ENCODE data around the gene VWC2. TPM values are rescaled to one million over a fixed set of nuclear protein-coding genes. Genes with fewer than 3 reads are reported as not detected.
"Not testable (repeated sequence)": the region's sequence is repeated elsewhere in the genome, so short reads cannot be mapped to it uniquely, and the experiment has no call there.

The VWC2 gene
- total RNA-seq, 1 donor from 2014 or later = not detected

DNA sequence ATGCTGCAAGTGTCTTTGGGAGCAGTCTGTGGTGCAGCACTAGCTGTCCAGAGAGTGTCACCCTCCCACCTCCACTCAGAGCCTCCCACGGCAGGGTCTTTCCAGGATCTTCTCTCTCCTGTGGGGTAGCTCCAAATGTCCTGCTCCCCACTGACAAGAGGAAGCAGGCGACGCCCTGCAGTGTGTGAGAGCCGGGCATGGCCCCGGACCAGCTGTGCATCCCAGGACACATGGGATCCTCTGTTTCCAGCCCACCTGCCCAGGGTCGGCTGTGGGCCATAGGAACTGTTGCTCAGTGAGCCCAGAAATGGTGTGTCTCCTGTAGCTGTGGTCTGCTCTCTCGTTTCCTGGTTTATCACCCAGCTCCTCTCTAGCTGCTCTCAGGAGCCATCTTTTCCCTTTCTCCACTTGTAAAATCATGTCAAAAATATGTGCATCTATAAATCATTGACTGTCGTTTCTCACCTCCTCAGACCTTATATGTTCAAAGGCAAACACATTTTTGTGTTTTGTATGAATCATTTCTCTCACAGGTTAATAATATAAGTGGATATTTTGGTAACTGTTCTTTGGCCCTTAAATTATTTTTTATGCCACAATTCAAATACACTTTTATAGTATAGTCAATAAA, 74.9 kb downstream of the VWC2 start:
- Mint-ChIP-seq H3K27ac (ENCODE audit: unreplicated experiment) (no peak overlapping the region), H3K36me3 (ENCODE audit: unreplicated experiment) (no peaks in the 10 kb centered on the region), H3K27me3 (ENCODE audit: unreplicated experiment) (no peaks in the 10 kb centered on the region), H3K9me3 (ENCODE audit: unreplicated experiment) (no peaks in the 10 kb centered on the region), H3K4me1 (ENCODE audit: unreplicated experiment) (no peaks in the 10 kb centered on the region), H3K4me3 (ENCODE audit: unreplicated experiment) (no peak overlapping the region)
- TF ChIP-seq CTCF (IDR thresholded peaks at IDR 0.05) = no peak
- no peak for DNase-seq (ENCODE audit: extremely low spot score, unreplicated experiment)

DNA sequence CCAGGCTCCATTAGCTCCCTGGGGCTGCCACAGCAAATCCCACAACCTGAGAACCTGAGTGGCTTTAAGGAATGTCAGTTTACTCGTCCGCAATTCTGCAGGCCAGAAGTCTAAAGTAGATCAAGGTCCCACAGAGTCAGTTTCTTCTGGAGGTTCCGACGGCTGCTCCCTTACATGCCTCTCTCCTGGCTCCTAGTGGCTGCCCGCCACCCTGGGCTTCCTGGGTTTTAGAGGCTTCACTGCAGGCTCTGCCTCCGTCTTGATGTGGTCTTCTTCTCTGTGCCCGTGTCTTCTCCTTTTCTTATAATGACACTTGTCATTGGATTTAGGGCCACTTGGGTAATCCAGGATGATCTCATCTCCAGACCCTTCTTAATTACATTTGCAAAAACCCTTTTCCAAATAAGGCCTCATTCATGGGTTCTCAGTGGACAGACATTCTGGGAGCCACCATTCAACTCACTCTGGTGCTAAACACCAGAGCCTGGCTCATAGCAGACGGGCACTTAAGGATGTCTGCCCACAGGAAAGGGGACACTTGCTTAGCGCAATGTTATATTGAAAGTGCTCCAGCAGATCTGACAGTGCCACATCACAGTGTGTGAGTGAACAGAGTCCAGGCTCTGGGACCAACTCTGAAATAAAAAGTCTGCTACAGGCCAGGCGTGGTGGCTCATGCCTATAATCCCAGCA, 77.6 kb downstream of the VWC2 start:
- Mint-ChIP-seq H3K36me3 (ENCODE audit: unreplicated experiment) (no peaks in the 10 kb centered on the region), H3K4me1 (ENCODE audit: unreplicated experiment) (no peaks in the 10 kb centered on the region), H3K4me3 (ENCODE audit: unreplicated experiment) (no peak overlapping the region), H3K9me3 (ENCODE audit: unreplicated experiment) (no peaks in the 10 kb centered on the region), H3K27me3 (ENCODE audit: unreplicated experiment) (no peaks in the 10 kb centered on the region), H3K27ac (ENCODE audit: unreplicated experiment) (no peak overlapping the region)
- no peak for DNase-seq (ENCODE audit: extremely low spot score, unreplicated experiment)
- TF ChIP-seq CTCF (IDR thresholded peaks at IDR 0.05) = no peak

DNA sequence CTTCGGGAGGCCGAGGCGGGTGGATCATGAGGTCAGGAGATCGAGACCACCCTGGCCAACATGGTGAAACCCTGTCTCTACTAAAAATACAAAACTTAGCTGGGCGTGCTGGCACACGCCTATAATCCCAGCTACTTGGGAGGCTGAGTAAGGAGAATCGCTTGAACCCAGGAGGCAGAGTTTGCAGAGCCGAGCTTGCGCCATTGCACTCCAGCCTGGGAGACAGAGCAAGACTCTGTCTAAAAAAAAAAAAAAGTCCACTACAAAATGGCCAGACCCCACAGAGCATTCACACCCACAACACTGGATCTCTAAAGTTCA, 78.1 kb downstream of the VWC2 start:
- not testable (repeated sequence) for H3K9me3 Mint-ChIP-seq (ENCODE audit: unreplicated experiment); H3K27ac Mint-ChIP-seq (ENCODE audit: unreplicated experiment); H3K4me3 Mint-ChIP-seq (ENCODE audit: unreplicated experiment); DNase-seq (ENCODE audit: extremely low spot score, unreplicated experiment); H3K36me3 Mint-ChIP-seq (ENCODE audit: unreplicated experiment); H3K27me3 Mint-ChIP-seq (ENCODE audit: unreplicated experiment); H3K4me1 Mint-ChIP-seq (ENCODE audit: unreplicated experiment)

GRCh38 chr7:49852619-49853462, 79.4 kb downstream of the VWC2 start:
- peaks cover 4% of the 10 kb centered on the region for H3K9me3 Mint-ChIP-seq (ENCODE audit: unreplicated experiment)
- no peaks in the 10 kb centered on the region for H3K27me3 Mint-ChIP-seq (ENCODE audit: unreplicated experiment)
- no peak overlapping the region for H3K4me3 Mint-ChIP-seq (ENCODE audit: unreplicated experiment)
- peak; percentile 67 for TF ChIP-seq CTCF (IDR thresholded peaks at IDR 0.05)
- DNase-seq (ENCODE audit: extremely low spot score, unreplicated experiment) = no peak
- no peaks in the 10 kb centered on the region for H3K4me1 Mint-ChIP-seq (ENCODE audit: unreplicated experiment)
- H3K36me3 Mint-ChIP-seq (ENCODE audit: unreplicated experiment) = no peaks in the 10 kb centered on the region
- H3K27ac Mint-ChIP-seq (ENCODE audit: unreplicated experiment) = no peak overlapping the region

DNA sequence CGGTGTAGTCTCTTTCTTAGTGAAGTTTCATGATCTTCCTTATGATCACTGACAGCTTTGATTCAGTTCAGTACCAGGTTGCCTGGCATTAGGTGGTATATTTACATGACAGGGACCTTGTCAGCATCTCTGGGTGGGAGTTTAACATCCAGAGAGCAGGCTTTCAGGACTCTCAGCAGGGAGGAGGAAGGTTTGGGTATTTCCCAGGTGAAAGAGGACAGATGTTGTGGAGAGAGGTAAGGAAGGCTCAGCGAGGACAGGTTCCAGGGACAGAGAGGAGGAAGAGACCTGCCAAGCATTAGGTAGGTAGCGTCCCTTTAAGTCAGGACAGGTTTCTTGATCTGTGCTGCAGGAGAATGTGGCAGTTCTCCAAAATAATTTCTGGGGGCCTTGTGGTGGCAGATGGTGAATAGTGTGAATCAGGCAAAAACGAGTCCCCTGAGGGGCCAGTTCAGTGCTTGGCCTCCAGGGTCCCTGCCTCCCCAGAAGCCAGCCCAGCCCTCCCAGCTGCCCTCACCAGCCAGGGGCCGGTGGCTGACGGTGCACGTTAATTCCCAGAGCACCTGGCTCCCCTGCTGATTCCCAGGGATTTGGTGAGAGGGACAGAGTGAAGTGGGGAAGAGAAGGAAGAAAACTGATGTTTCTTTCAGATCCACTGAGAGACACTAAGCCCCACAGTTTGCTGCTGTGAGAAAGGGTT, 82.0 kb downstream of the VWC2 start:
- Mint-ChIP-seq H3K27ac (ENCODE audit: unreplicated experiment) (no peak overlapping the region), H3K4me1 (ENCODE audit: unreplicated experiment) (no peaks in the 10 kb centered on the region), H3K4me3 (ENCODE audit: unreplicated experiment) (no peak overlapping the region), H3K27me3 (ENCODE audit: unreplicated experiment) (no peaks in the 10 kb centered on the region), H3K9me3 (ENCODE audit: unreplicated experiment) (peaks cover 4% of the 10 kb centered on the region), H3K36me3 (ENCODE audit: unreplicated experiment) (no peaks in the 10 kb centered on the region)
- no peak for DNase-seq (ENCODE audit: extremely low spot score, unreplicated experiment)
- no peak for TF ChIP-seq CTCF (IDR thresholded peaks at IDR 0.05)

Measured in osteocyte (in vitro differentiated cells).